GM04504 (cell line): ENCODE measurements around the gene AVL9.

Experiments used
- DNase-seq: peaks from one replicate; pipeline ENCODE4 v3.0.0-alpha.2; 2012; ENCODE audit warnings: low read depth

AVL9 gene

GRCh38 chr7:32533276-32534029, 38.2 kb downstream of the AVL9 start:
- DNase-seq, result no peak

DNA sequence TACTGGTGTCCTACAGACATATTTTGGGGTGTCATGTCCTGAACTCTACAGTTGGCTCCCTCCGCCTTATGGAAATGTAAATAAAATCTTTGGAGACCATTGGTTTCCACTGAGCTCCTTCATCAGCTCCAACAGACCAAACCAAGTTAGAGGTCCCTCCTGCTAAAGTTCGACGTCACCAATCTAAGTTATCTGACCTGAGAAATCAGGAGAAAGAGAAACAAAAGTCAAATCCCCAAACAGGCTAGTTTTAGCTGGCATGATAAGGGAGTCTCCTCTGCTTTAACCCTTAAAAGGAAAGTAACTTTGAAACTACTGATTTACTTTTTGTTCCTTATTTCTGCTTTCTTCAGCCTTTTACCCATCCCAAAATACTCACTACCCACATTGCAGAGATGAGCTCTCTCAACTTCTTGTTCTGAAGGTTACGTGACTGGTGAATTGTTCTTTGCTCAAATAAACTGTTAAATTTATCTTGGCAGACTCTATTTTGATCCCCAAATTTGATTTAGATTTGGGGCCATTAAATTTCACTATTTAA, 39.9 kb downstream of the AVL9 start:
- DNase-seq, result no peak

- no peak for DNase-seq
These were observed 40.7 kb downstream of the AVL9 start for GRCh38 chr7:32536016-32536415.

DNA sequence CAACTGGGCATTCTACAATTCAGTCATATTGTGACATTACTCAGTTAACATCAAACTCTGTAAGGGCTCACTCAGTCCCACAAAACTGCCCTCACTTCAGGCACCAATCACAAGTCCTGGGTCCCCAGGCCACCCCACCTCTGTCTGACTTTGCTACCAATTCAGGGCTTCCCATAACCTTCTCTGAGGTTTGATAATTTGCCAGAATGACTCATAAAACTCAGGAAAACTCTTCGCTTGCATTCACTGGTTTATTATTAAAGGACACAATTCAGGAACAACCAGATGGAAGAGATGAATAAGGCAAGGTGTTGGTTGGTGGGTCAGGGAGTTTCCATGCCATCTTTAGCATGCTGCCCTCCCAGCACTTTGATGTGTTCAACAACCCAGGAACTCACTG, 41.3 kb downstream of the AVL9 start:
- DNase-seq, result peak; percentile 24

- no peak for DNase-seq
These were observed 42.5 kb downstream of the AVL9 start for GRCh38 chr7:32537760-32538159.

- no peak for DNase-seq
These were observed 44.1 kb downstream of the AVL9 start for GRCh38 chr7:32539366-32539765.

GRCh38 chr7:32539919-32540531, 44.7 kb downstream of the AVL9 start:
- DNase-seq, result no peak

DNA sequence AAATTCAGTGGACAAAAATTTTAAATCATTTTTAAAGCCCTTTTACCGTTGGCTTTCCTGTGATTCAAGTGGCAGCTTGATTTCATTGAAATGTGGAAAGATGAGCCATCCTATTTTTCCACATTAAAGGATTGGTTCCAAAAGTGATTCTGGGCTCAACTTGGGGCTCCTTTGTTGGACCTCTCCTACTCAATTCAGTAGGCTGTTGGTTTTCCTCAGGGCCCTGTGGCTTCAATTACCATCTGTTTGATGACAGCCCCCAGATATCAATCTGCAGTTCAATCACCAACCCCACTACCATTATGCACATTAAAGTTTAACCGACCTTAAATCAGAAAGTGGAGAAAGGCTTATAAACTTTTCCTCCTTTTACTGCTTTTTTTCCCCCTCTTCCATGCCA, 47.3 kb downstream of the AVL9 start:
- DNase-seq, result no peak

DNA sequence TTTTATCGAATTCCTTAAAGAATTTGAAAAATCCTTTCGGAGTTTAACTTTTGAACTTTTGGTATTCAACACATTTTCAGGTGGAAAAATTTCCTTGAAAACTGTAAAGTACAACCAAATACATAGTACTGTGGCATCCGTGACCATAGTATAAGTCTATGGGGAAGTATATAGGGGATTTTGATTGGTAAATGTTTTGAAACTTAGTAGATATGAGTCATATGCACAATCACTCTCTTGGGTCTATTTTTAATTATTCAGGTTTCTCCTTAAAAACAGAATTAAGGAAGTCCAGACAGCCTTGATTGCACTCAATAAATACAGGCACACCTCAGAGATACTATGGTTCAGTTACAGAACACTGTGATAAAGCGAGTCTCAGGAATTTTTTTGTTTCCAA, 64.2 kb downstream of the AVL9 start:
- DNase-seq, result no peak

- DNase-seq, result no peak
These were observed 64.8 kb downstream of the AVL9 start for GRCh38 chr7:32560075-32560474.

DNA sequence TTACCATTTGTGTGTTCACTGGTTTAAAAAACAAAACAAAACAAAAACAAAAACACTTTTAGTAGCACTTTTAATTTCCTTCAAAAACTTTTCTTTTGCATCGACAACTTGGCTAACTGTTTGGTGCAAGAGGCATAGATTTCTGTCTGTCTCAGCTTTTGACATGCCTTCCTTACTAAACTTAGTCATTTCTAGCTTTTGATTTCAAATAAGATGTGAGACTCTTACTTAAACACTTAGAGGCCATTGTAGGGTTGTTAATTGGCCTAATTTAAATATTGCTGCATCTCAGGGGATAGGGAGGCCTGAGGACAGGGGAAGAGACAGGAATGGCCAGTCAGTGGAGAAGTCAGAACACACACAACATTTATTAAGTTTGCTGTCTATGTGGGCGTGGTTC, 66.3 kb downstream of the AVL9 start:
- no peak for DNase-seq

GRCh38 chr7:32564542-32564941, 69.3 kb downstream of the AVL9 start:
- DNase-seq, result no peak

GRCh38 chr7:32569388-32570289, 74.3 kb downstream of the AVL9 start:
- DNase-seq, result no peak

DNA sequence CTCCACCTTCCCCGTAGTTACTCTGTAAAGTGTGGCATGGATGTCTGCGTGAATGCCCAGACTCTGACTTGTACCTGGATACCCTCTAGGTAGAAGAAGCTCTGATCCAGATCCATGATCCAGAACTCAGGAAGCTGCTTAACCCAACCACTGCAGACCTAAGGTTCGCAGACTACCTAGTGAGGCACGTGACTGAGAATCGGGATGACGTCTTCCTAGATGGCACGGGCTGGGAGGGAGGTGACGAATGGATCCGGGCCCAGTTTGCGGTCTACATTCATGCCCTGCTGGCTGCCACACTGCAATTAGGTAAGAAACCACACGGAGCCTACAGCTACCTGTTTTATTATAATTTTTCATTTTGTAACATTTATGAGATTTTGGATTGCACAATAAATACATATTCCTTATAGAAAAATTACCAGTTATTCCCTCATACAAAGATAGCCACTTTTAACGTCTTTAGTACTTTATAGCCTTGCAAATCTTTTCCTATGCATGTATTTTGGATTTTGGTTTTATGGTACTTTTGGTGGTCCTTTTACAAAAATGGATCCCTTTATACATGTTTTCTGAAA, 77.9 kb downstream of the AVL9 start:
- DNase-seq, result no peak

DNA sequence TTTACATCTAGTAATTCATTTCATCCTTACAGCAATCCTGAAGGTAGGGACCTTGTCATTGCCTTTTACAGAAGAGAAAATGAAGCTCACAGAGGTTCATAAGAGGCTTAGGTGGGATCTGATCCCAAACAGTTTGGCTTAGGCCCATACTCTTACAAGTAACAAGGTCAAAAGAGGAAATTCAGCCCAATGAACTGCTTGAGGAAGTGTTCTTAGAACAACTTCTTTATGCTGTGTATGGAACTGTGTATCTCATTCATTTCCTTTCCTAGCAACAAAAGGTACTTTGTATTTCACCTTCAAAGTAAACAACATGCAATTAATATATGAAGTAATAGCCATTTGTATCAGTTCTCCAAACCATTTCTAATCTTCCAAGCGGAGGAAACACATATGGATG, 79.3 kb downstream of the AVL9 start:
- DNase-seq, result no peak

- DNase-seq, result no peak
These were observed 82.1 kb downstream of the AVL9 start for GRCh38 chr7:32577421-32577820.

DNA sequence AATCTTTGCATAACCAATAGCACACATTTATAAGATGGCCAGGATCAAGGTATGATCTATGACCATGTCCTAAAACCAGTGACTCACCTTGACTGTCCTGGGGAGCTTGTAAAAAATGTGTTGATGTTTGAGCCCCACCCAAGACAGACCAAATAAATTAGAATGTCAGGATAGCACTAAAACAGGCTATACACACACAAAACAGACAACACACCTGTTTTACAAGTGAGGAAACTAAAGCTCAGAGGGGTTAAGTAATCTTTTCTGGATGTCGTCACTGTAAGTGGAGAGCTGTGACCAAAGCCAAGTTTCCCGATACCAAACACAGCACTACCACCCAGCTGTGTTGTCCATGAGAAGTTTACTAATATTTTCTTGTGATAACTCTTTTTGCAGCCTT, 84.5 kb downstream of the AVL9 start:
- DNase-seq, result no peak

DNA sequence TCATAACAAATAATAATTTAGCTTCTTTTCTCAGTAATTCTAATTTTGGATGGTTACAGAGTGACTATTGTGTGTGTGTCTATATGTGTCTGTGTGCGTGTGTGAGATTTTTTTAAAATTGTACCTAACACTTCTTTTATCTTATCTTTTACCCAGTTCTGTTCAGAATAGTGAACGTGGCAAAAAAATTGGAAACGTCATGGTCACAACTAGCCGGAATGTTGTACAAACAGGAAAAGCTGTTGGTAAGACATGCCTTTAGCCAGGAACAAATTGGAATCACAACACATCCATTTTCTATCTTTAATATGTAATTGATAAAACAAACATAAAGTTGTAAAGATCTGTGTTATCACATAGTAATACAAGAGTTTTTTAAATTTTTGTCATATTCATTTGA, 85.4 kb downstream of the AVL9 start:
- no peak for DNase-seq

DNA sequence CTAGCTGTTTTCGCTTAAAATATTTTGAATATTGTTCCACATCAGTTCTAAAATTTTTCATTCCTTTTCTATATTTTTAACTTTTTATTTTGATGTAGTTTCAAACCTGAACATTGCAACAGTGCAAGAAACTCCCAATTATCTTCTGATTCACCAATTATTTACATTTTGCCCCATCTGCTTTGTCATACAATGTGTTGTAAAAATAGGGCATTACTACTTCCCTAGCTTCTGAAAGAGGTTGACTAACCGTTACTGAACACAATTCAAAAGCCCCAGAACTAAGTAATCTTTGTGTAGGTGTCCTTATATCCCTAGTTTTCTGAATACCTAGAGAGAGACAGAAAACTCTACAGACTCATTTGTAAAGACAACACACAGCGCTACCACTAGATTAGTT, 86.7 kb downstream of the AVL9 start:
- DNase-seq, result no peak

DNA sequence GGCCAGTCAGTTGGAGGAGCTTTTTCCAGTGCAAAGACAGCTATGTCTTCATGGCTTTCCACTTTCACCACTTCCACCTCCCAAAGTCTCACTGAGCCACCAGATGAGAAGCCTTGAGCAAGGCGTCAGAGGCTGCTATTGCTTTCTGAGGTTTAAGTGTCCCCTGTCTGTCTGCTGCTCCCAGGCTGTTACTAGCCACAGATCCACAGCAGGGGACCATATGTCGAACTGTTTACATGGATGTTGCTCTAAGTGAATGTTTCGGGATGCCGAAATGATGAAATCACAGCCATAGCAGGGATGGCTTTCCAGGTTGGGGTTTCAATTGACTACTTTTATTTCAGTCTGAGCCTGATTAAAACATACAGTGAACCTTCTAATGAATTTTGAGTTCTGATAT, 88.5 kb downstream of the AVL9 start:
- DNase-seq, result peak; percentile 95

DNA sequence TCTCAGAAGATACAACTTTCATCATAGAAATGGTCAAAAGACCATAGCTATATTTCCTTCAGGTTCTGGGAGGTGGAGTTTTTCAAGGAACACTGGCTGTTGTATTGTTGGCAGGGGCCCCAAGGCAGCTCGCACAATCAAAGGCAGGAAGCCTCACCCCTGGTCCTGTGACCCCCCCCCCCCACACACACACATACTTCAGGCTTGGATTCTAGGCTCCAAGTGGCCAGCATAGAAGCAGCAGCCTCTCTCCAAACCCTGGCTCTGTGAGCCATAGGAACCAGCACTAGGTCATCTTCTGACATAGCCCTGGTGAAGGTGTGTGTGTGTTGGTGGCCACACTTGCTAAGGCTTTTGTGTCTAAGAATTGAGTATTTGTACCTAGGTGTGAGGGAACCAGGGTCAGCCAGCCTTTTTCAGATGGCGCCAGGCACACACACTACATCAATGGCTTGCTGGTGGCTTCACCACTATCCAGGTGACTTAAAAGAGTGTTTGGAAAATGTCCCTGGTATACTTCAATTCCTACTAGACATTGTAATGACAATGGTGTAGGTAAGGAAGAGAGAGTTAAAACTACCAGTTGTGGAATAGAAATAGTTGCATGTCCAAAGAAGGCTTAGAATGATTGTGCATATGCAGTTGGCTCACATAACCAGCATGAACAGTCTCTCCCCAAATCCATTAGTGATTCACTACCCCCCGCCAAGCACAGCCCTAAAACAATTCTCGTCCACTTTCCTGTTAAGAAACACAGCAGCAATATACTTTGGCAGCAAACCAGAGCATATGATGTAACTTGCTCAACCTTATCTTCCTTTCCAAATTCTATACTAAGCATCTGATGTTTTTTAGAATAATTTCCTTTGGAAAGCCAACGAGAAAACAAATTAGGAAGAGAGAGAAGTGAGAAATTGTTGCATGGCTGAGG, 91.3 kb downstream of the AVL9 start:
- DNase-seq, result peak; percentile 86
